Thyroid gland (tissue), 4 donors: Measurements from ENCODE around the gene ALG12. TPM values are rescaled to one million over a fixed set of nuclear protein-coding genes. Genes with fewer than 3 reads are reported as not detected.

Experiments
- DNase-seq, 2 donors: peaks; one replicate each; pipeline ENCODE4 v3.0.0-alpha.2; 2019
- H3K27ac ChIP-seq, 3 donors: fragments of 200-600 bp; sonication (generic); 1 replicate in 2 of 3; 2 replicates in 1 of 3; pipeline ENCODE4 v1.5.1; 2016 to 2019; ENCODE audit warnings: mild to moderate bottlenecking in 1 of 3, moderate library complexity in 1 of 3
- H3K27me3 ChIP-seq: fragments of 200-600 bp; sonication (generic); one replicate; pipeline ENCODE4 v1.5.1; 2019
- H3K36me3 ChIP-seq, 2 donors: fragments of 200-600 bp; sonication (generic); one replicate each; pipeline ENCODE4 v1.5.1; 2016 to 2019
- H3K4me1 ChIP-seq, 2 donors: fragments of 200-600 bp; sonication (generic); one replicate each; pipeline ENCODE4 v1.5.1; 2017 to 2019
- H3K4me3 ChIP-seq, 3 donors: fragments of 200-600 bp; sonication (generic); replicated peaks in 1 of 3; 1 replicate in 2 of 3; 2 replicates in 1 of 3; pipeline ENCODE4 v1.5.1; 2016; ENCODE audit warnings: mild to moderate bottlenecking in 1 of 3
- H3K9me3 ChIP-seq: fragments of 200-600 bp; sonication (generic); one replicate; pipeline ENCODE4 v1.5.1; 2017
- POLR2A ChIP-seq, 2 donors: fragments of 450-650 bp; IDR thresholded peaks; one replicate each; pipeline ENCODE4 v1.6.1; 2017; ENCODE audit warnings: antibody characterized with exemption in 2 of 2, mild to moderate bottlenecking in 2 of 2, moderate library complexity in 1 of 2
- WGBS, 2 donors: methylation state at CpG; one replicate each; pipeline ENCODE4 v1.1.5; 2017; 5-methylcytosine and 5-hydroxymethylcytosine counted together
- intact Hi-C: fragments of 100-400 bp; cut with DNase I; formaldehyde crosslinking; loops from one replicate; pipeline ENCODE4 v1.15.1; 2023
- total RNA-seq, 4 donors: library from RNA; depleted of rRNA; stranded (reverse); fragments of >200 nt; gene quantifications; one replicate each; pipeline ENCODE4 v1.2.3, GENCODE V29; 2016
- TF ChIP-seq, protein P1 (sequence below), 6 experiments: fragments of 200-600 bp in 3 of 6; fragments of 450-650 bp in 3 of 6; sonication (generic) in 3 of 6; IDR thresholded peaks; one replicate each; pipeline ENCODE4 v1.5.1; 2016 to 2019; ENCODE audit warnings: antibody characterized with exemption in 6 of 6, mild to moderate bottlenecking in 2 of 6, inconsistent platforms in 1 of 6, moderate library complexity in 1 of 6

ALG12 gene
- total RNA-seq, 4 donors from 2014 or later, result 25.5 to 60.5 (median 52.2) TPM

DNA sequence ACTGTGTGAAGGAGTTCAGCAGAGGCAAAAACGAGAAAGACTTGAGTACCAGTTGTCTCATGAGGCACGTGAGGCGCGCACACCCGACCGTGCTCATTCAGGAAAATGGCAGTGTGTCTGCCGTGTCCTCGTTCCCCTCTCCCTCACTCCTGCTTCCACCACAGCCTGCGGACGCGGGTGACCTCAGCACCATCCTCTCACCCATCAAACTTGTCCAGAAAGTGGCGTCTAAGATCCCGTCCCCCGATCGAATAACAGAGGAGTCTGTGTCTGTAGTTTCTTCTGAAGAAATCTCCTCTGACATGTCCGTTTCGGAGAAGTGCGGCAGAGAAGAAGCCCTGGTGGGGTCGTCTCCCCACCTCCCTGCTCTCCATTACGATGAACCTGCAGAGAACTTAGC, 34.2 kb downstream of the ALG12 start:
- Histone ChIP-seq H3K9me3 (no peaks in the 10 kb centered on the region), H3K4me1 (peaks cover 13 to 24% of the 10 kb centered on the region in 2 donors), H3K27me3 (no peaks in the 10 kb centered on the region), H3K36me3 (peaks cover 4 to 24% of the 10 kb centered on the region in 2 donors), H3K27ac (no peak overlapping the region), H3K4me3 (no peak overlapping the region)
- TF ChIP-seq POLR2A (IDR thresholded peaks at IDR 0.05), result no peak
- TF ChIP-seq, protein P1, sequence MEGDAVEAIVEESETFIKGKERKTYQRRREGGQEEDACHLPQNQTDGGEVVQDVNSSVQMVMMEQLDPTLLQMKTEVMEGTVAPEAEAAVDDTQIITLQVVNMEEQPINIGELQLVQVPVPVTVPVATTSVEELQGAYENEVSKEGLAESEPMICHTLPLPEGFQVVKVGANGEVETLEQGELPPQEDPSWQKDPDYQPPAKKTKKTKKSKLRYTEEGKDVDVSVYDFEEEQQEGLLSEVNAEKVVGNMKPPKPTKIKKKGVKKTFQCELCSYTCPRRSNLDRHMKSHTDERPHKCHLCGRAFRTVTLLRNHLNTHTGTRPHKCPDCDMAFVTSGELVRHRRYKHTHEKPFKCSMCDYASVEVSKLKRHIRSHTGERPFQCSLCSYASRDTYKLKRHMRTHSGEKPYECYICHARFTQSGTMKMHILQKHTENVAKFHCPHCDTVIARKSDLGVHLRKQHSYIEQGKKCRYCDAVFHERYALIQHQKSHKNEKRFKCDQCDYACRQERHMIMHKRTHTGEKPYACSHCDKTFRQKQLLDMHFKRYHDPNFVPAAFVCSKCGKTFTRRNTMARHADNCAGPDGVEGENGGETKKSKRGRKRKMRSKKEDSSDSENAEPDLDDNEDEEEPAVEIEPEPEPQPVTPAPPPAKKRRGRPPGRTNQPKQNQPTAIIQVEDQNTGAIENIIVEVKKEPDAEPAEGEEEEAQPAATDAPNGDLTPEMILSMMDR (IDR thresholded peaks at IDR 0.05), result no peak
- 95 to 98% methylated on average over 20 of the region's 20 CpGs for WGBS, 2 donors
- no peak for DNase-seq
- intact Hi-C loops, result no loop called here

DNA sequence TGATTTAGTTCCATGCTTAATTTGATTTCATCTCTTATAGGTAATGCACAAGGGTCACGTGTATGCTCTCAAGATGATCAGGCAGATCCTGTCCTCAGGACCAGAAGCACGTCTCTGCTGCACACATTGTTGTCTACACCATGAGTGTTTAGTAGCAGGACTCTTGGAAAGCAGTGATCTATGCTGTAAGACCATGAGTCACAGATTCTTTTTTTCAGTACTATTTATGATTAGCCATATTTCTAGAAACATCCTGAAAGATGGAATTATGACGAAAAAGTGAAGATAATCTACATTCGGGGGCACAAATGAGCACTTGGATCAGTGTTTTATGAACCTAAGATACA, 35.0 kb downstream of the ALG12 start:
- Histone ChIP-seq H3K27ac (no peak overlapping the region), H3K4me1 (peaks cover 7 to 16% of the 10 kb centered on the region in 2 donors), H3K27me3 (no peaks in the 10 kb centered on the region), H3K9me3 (no peaks in the 10 kb centered on the region), H3K4me3 (no peak overlapping the region), H3K36me3 (peaks cover 4 to 24% of the 10 kb centered on the region in 2 donors)
- DNase-seq, result no peak
- intact Hi-C loops, result no loop called here
- 93 to 99% methylated on average over 4 of the region's 4 CpGs for WGBS, 2 donors
- TF ChIP-seq, protein P1 (IDR thresholded peaks at IDR 0.05), result no peak
- no peak for TF ChIP-seq POLR2A (IDR thresholded peaks at IDR 0.05)

DNA sequence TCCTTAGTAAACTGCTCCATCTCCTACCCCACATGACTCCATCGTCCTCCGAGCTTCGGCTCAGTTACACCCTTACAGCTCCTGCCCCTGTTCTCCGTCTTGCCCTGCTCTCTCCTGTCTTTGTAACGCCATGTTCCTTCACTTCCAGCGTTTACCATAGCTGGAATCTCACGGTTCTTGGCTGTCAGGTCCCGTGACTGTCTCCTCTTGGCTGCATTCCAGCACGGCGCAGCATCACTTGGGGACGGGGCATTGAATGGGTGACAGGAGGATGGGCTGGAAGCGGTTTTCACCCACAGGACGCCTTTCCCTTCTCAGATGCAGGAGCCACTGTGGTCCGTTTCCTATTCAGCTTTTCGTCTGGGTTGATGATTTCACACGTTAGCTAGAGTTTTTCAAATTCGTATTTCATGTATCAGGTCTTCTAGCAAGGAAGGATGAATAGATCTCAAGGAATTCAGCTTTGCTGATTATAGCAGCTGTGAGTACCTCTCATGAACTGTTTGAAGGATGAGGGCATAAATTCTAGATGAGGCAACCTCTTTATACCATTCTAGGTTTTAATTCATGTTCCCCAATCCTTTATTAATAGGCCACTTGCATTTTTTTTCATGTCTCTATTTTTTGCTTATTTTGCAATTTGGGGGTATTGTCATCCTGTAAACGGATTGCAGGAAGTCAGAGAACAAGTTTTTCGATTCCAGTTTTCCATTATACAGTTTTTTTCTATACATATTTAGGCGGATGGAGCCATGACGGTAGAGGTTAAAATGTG, 35.5 kb downstream of the ALG12 start:
- WGBS, 2 donors, result 81 to 85% methylated on average over 21 of the region's 21 CpGs
- H3K4me1 ChIP-seq, result peaks cover 6 to 10% of the 10 kb centered on the region in 2 donors
- TF ChIP-seq, protein P1 (IDR thresholded peaks at IDR 0.05), result no peak
- no peak for TF ChIP-seq POLR2A (IDR thresholded peaks at IDR 0.05)
- H3K4me3 ChIP-seq, result no peak overlapping the region
- peaks cover 3 to 24% of the 10 kb centered on the region in 2 donors for H3K36me3 ChIP-seq
- intact Hi-C loops, result no loop called here
- no peaks in the 10 kb centered on the region for H3K27me3 ChIP-seq
- no peak overlapping the region for H3K27ac ChIP-seq
- no peaks in the 10 kb centered on the region for H3K9me3 ChIP-seq
- no peak for DNase-seq

DNA sequence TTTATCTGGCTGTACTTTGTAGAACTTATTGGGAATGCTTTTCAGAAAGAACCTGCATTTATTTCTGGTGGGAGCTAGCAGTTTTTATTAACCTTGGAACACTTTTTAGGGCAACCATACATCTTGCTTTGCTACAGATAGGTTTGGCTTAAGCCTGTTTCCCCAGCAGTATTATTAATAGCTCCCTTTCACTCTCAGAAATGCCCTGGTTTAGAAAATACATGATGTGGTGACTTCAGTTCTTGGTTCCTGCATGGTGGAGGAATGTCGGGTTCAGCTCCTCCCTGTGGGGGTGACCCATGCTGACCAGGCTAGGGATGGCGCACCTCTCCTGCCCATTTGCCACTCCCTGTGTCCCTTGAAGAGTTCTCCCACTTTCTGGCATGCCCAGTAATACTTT, 36.4 kb downstream of the ALG12 start:
- 92 to 100% methylated on average over 2 of the region's 2 CpGs for WGBS, 2 donors
- Histone ChIP-seq H3K27me3 (no peaks in the 10 kb centered on the region), H3K27ac (no peak overlapping the region), H3K4me3 (no peak overlapping the region), H3K4me1 (peaks cover 6 to 8% of the 10 kb centered on the region in 2 donors), H3K9me3 (no peaks in the 10 kb centered on the region), H3K36me3 (peaks cover 0 to 24% of the 10 kb centered on the region in 2 donors)
- intact Hi-C loops, result no loop called here
- TF ChIP-seq, protein P1 (IDR thresholded peaks at IDR 0.05), result no peak
- TF ChIP-seq POLR2A (IDR thresholded peaks at IDR 0.05), result no peak
- DNase-seq, result no peak

DNA sequence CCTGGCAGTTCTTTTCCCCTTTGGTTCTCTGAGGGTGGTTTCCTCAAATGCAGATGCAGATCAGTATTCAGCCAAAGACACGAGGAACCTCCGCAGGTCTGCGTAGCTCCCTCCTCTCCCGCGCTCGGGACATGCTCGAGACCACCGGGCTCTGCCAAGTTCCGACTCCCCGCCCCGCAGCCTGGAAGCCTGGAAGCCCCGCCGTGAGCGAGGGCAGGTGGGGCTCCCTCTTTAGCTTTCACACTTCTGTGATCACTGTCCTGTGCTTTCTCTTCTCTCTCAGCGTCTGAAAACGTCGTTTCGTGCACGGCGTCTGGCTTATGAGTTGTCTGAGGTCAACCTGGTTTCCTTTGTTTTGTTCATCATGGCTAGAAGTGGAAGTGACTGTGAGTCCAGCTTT, 38.0 kb downstream of the ALG12 start:
- Histone ChIP-seq H3K27me3 (no peaks in the 10 kb centered on the region), H3K27ac (no peak overlapping the region), H3K36me3 (peaks cover 0 to 11% of the 10 kb centered on the region in 2 donors), H3K9me3 (no peaks in the 10 kb centered on the region), H3K4me3 (no peak overlapping the region), H3K4me1 (peaks cover 6 to 8% of the 10 kb centered on the region in 2 donors)
- intact Hi-C loops, result no loop called here
- DNase-seq, result peak; percentile 22 to 36
- 27 to 33% methylated on average over 20 of the region's 20 CpGs for WGBS, 2 donors
- TF ChIP-seq, protein P1 (IDR thresholded peaks at IDR 0.05), result no peak
- TF ChIP-seq POLR2A (IDR thresholded peaks at IDR 0.05), result no peak
